K562 (cell line): ENCODE results near the gene MPLKIP. TPM values are rescaled to one million over a fixed set of nuclear protein-coding genes. Genes with fewer than 3 reads are reported as not detected.

Experiments used
- BHLHE40 ChIP-seq: IDR thresholded peaks from 2 replicates; pipeline ENCODE4 v1.6.1; 2011; ENCODE audit warnings: low read length, improper control_type of control experiment
- CC2D1A ChIP-seq: fragments of 450-650 bp; IDR thresholded peaks from 2 replicates; pipeline ENCODE4 v1.6.1; 2017; ENCODE audit warnings: mild to moderate bottlenecking
- GTF2A2 ChIP-seq: IDR thresholded peaks from 2 replicates; pipeline ENCODE4 v1.6.1; 2016; ENCODE audit warnings: mild to moderate bottlenecking, missing genetic modification characterization, missing compliant biosample characterization
- GTF2E2 ChIP-seq: fragments of 200-800 bp; sonication (Bioruptor generic); IDR thresholded peaks from 2 replicates; pipeline ENCODE4 v1.6.1; 2016; ENCODE audit warnings: missing genetic modification characterization, missing compliant biosample characterization
- KLF16 ChIP-seq: IDR thresholded peaks from 2 replicates; pipeline ENCODE4 v1.6.1; 2016; ENCODE audit warnings: antibody characterized with exemption
- MAZ ChIP-seq, 2 experiments: fragments of 450-650 bp in 1 of 2; sonication (generic) in 1 of 2; formaldehyde crosslinking; IDR thresholded peaks in 1 of 2; conservative IDR thresholded peaks in 1 of 2; 2 replicates each; pipeline versions ENCODE4 v1.4.0 to v1.5.0; 2020; ENCODE audit warnings: mild to moderate bottlenecking in 1 of 2, missing genetic modification reagents in 1 of 2
- NEUROD1 ChIP-seq: fragments of 150-350 bp; IDR thresholded peaks from 2 replicates; pipeline ENCODE4 v1.6.1; 2014; ENCODE audit warnings: borderline replicate concordance, low read length, low read depth; ENCODE audit not compliant: partially characterized antibody
- RB1 ChIP-seq: fragments of 450-650 bp; IDR thresholded peaks from 2 replicates; pipeline ENCODE4 v1.6.1; 2017; ENCODE audit warnings: low read depth, mild to moderate bottlenecking
- RFX1 ChIP-seq: fragments of 450-650 bp; IDR thresholded peaks from 2 replicates; pipeline ENCODE4 v1.6.1; 2016; ENCODE audit warnings: mild to moderate bottlenecking, moderate library complexity
- SRF ChIP-seq, 2 experiments: fragments of 250-450, 450-650 bp in 1 of 2; sonication (Bioruptor Pico) in 1 of 2; sonication (generic) in 1 of 2; formaldehyde crosslinking; IDR thresholded peaks; 2 replicates each; pipeline versions ENCODE4 v1.5.0 to v1.5.1; 2020 to 2022; ENCODE audit warnings: mild to moderate bottlenecking in 1 of 2, missing genetic modification reagents in 1 of 2
- TAF1 ChIP-seq: IDR thresholded peaks from 2 replicates; pipeline ENCODE4 v1.6.1; 2011; ENCODE audit warnings: mild to moderate bottlenecking, low read length, moderate library complexity; ENCODE audit not compliant: insufficient read depth, control insufficient read depth, severe bottlenecking; ENCODE audit errors: extremely low read depth
- TBL1XR1 ChIP-seq, 2 experiments: IDR thresholded peaks; 2 replicates each; pipeline ENCODE4 v1.6.1; 2012; ENCODE audit warnings: improper control_type of control experiment in 2 of 2, low read length in 2 of 2, mild to moderate bottlenecking in 1 of 2
- TGIF2 ChIP-seq: sonication (generic); formaldehyde crosslinking; IDR thresholded peaks from 2 replicates; pipeline ENCODE4 v1.8.1; 2022; ENCODE audit warnings: mild to moderate bottlenecking, missing genetic modification reagents, moderate library complexity
- ZNF311 ChIP-seq: fragments of 250-450 bp; sonication (Bioruptor Pico); IDR thresholded peaks from 2 replicates; pipeline ENCODE4 v1.4.0; 2020; ENCODE audit warnings: mild to moderate bottlenecking, moderate library complexity
- ZSCAN29 ChIP-seq: fragments of 450-650 bp; IDR thresholded peaks from 2 replicates; pipeline ENCODE4 v1.6.1; 2017
- polyA plus RNA-seq, 8 experiments: library from polyadenylated mRNA; depleted of rRNA in 4 of 8; stranded (reverse) in 5 of 8; unstranded in 3 of 8; fragments of >200 nt; fragmentation: Nextera tagmentation in 2 of 8; fragmentation: Illumina TruSeq in 1 of 8; extraction: Ambion mirVana in 2 of 8; extraction: Trizol in 1 of 8; gene quantifications; 2 replicates each; pipeline versions ENCODE4 v1.2.1 to v1.2.3, GENCODE V29; 2011 to 2014; ENCODE audit warnings: inconsistent platforms in 1 of 8, missing spikeins in 1 of 8
- total RNA-seq, 7 experiments: library from RNA; depleted of rRNA in 6 of 7; stranded (reverse); fragments of >200 nt in 6 of 7; fragmentation: Illumina TruSeq in 2 of 7; extraction: Trizol in 2 of 7; gene quantifications; 2 replicates each; pipeline versions ENCODE4 v1.2.1 to v1.2.3, GENCODE V29; 2011 to 2021; ENCODE audit warnings: low replicate concordance in 1 of 7
- TF ChIP-seq, protein P1 (sequence below), 2 experiments: fragments of 450-650 bp in 1 of 2; sonication (generic) in 1 of 2; formaldehyde crosslinking in 1 of 2; IDR thresholded peaks; 2 replicates each; pipeline versions ENCODE4 v1.7.1 to v1.9.0; 2016 to 2022; ENCODE audit warnings: inconsistent platforms in 1 of 2, mild to moderate bottlenecking in 1 of 2, missing genetic modification reagents in 1 of 2
- TF ChIP-seq, protein P2 (sequence below), 2 experiments: fragments of 250-450 bp in 1 of 2; fragments of 450-650 bp in 1 of 2; sonication (Bioruptor Pico) in 1 of 2; IDR thresholded peaks; 2 replicates each; pipeline versions ENCODE4 v1.6.1 to v1.8.0; 2016 to 2021; ENCODE audit warnings: mild to moderate bottlenecking in 2 of 2, moderate library complexity in 2 of 2, missing compliant biosample characterization in 1 of 2, missing genetic modification characterization in 1 of 2

The MPLKIP gene
- total and polyA plus RNA-seq, 9 of the 15 experiments (the other 6 are each of a cell fraction or from before 2014, with no cell fraction given): 5.6 to 127 (median 44.2) TPM

DNA sequence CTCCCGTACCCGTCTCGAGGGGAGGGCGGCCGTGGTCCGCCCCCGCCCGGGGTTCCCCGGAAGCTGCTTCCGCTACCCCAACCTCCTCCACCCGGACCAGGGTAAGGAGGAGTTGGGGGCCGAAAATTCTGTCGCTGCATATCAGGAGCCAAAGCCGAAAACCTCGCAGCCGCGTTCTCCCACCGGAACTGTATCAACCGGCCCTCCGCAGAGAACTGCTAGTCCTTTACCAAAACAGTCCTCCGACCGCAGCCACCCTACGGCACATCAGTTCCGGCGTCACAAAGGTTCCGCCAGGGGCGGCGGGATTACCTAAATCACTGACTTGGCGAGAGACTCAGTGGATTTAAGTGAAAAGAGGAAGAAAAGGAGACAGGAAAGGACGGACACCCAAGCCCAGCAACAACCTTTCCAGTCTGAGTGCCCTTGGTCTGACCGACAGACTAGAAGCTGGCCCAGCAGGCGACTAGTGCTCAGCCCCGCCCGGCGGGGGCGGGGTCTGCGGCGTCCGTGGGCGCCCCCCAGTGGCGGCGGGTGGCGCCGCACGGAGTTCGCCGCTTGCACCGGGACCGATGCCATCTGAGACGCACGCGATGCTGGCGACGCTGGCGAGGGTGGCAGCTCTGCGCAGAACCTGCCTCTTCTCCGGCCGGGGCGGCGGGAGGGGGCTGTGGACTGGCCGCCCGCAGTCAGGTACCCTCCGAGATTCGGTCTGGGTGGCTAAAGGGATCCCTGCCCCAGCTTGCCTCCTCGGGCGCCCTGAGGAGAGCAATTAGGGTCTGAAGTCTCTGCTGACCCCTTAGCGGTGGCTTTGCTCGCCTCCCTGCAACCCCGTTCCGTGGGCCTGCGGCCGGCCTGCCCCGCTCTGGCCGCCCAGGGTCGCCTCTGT, at the start of gene MPLKIP, which contains the start of gene SUGCT (continued):
- TF ChIP-seq MAZ (CRISPR knock-in tag; conservative IDR thresholded peaks at IDR 0.05 in 1 of 2, IDR thresholded peaks at IDR 0.05 in 1 of 2) (peak; percentile 99 to 100), NEUROD1 (peak; percentile 78), GTF2A2 (peak; percentile 89), TBL1XR1 (IDR thresholded peaks at IDR 0.05; ENCODE audit: low read length in 2 of 2) (peak; percentile 6 to 8; a peak in 1 of 4 replicates), CC2D1A (0 out of 2 replicates have a peak, but pooled peaks have one; percentile 30), RFX1 (no peak), SRF (CRISPR knock-in tag; IDR thresholded peaks at IDR 0.05) (peak in 1 of 2 experiments; percentile 73; a peak in 1 of 4 replicates), RB1 (peak; percentile 76), ZNF311 (CRISPR knock-in tag) (no peak), KLF16 (0 out of 2 replicates have a peak, but pooled peaks have one; percentile 35), GTF2E2 (tag) (peak; percentile 97), ZSCAN29 (no peak), BHLHE40 (peak; percentile 50), TAF1 (peak; percentile 99), TGIF2 (no peak)
- TF ChIP-seq, protein P1, sequence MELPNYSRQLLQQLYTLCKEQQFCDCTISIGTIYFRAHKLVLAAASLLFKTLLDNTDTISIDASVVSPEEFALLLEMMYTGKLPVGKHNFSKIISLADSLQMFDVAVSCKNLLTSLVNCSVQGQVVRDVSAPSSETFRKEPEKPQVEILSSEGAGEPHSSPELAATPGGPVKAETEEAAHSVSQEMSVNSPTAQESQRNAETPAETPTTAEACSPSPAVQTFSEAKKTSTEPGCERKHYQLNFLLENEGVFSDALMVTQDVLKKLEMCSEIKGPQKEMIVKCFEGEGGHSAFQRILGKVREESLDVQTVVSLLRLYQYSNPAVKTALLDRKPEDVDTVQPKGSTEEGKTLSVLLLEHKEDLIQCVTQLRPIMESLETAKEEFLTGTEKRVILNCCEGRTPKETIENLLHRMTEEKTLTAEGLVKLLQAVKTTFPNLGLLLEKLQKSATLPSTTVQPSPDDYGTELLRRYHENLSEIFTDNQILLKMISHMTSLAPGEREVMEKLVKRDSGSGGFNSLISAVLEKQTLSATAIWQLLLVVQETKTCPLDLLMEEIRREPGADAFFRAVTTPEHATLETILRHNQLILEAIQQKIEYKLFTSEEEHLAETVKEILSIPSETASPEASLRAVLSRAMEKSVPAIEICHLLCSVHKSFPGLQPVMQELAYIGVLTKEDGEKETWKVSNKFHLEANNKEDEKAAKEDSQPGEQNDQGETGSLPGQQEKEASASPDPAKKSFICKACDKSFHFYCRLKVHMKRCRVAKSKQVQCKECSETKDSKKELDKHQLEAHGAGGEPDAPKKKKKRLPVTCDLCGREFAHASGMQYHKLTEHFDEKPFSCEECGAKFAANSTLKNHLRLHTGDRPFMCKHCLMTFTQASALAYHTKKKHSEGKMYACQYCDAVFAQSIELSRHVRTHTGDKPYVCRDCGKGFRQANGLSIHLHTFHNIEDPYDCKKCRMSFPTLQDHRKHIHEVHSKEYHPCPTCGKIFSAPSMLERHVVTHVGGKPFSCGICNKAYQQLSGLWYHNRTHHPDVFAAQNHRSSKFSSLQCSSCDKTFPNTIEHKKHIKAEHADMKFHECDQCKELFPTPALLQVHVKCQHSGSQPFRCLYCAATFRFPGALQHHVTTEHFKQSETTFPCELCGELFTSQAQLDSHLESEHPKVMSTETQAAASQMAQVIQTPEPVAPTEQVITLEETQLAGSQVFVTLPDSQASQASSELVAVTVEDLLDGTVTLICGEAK (IDR thresholded peaks at IDR 0.05): peak; percentile 97
- TF ChIP-seq, protein P1 (CRISPR knock-in tag; IDR thresholded peaks at IDR 0.05): no peak
- TF ChIP-seq, protein P2, sequence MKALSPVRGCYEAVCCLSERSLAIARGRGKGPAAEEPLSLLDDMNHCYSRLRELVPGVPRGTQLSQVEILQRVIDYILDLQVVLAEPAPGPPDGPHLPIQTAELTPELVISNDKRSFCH (CRISPR knock-in tag; IDR thresholded peaks at IDR 0.05): no peak
- TF ChIP-seq, protein P2 (tag; IDR thresholded peaks at IDR 0.05): peak; percentile 85
